Memory B cell (primary cell): ENCODE data around the gene ZNF784.

Source experiments
- ATAC-seq: fragments of 150-1000 bp; cut with Tn5 transposase; 2 replicates; pipeline ENCODE4 v1.10.0; 2021; ENCODE audit warnings: low read depth, mild to moderate bottlenecking, moderate library complexity
- DNase-seq, 2 donors: peaks; one replicate each; pipeline ENCODE4 v3.0.0; 2022; ENCODE audit warnings: low spot score in 2 of 2
- H3K27ac Mint-ChIP-seq: one replicate; pipeline ENCODE4 v1.8.0; 2022; ENCODE audit warnings: mild to moderate bottlenecking, moderate library complexity, mixed read lengths
- H3K27me3 Mint-ChIP-seq: one replicate; pipeline ENCODE4 v1.8.0; 2022; ENCODE audit warnings: mixed read lengths
- H3K36me3 Mint-ChIP-seq: one replicate; pipeline ENCODE4 v1.8.0; 2022; ENCODE audit warnings: mild to moderate bottlenecking, mixed read lengths
- H3K4me1 Mint-ChIP-seq: one replicate; pipeline ENCODE4 v1.8.0; 2022; ENCODE audit warnings: mixed read lengths
- H3K4me3 Mint-ChIP-seq: one replicate; pipeline ENCODE4 v1.8.0; 2022; ENCODE audit warnings: mild to moderate bottlenecking, moderate library complexity, mixed read lengths
- H3K9me3 Mint-ChIP-seq: one replicate; pipeline ENCODE4 v1.8.0; 2022; ENCODE audit warnings: mixed read lengths

The ZNF784 gene

GRCh38 chr19:55632463-55632834 lies 8.1 kb upstream of the ZNF784 start:
- H3K4me3 Mint-ChIP-seq = no peak overlapping the region
- H3K36me3 Mint-ChIP-seq = peaks cover 19% of the 10 kb centered on the region
- H3K4me1 Mint-ChIP-seq = peaks cover 33% of the 10 kb centered on the region
- peak overlapping the region; percentile 12 for H3K27ac Mint-ChIP-seq
- DNase-seq (peak; percentile 92 to 93), ATAC-seq (peak; percentile 48)
- H3K9me3 Mint-ChIP-seq = no peaks in the 10 kb centered on the region
- no peaks in the 10 kb centered on the region for H3K27me3 Mint-ChIP-seq

DNA sequence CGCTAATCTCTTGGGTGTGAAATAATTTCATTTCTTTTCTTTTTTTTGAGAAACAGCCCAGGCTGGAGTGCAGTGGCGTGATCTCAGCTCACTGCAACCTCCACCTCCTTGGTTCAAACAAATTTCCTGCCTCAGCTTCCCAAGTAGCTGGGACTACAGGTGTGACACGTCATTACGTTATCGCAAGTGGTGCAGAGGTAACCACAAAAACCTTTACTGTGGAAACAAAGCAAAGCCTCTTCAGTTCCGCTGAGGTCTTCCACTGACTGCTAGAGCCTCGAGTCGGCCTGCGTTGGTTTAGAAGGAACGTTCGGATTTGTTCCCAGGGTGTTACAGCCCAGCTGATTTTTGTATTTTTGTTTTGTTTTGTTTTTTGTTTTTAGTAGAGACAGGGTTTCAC lies 2.0 kb upstream of the ZNF784 start:
- ATAC-seq (no peak), DNase-seq (no peak)
- H3K4me3 Mint-ChIP-seq = no peak overlapping the region
- peaks cover 15% of the 10 kb centered on the region for H3K4me1 Mint-ChIP-seq
- H3K9me3 Mint-ChIP-seq = peaks cover 2% of the 10 kb centered on the region
- H3K36me3 Mint-ChIP-seq = no peaks in the 10 kb centered on the region
- no peaks in the 10 kb centered on the region for H3K27me3 Mint-ChIP-seq
- no peak overlapping the region for H3K27ac Mint-ChIP-seq

- ATAC-seq (no peak), DNase-seq (no peak)
- peaks cover 2% of the 10 kb centered on the region for H3K9me3 Mint-ChIP-seq
- H3K36me3 Mint-ChIP-seq = no peaks in the 10 kb centered on the region
- peak overlapping the region; percentile 98 for H3K27ac Mint-ChIP-seq
- H3K4me1 Mint-ChIP-seq = peaks cover 14% of the 10 kb centered on the region
- H3K4me3 Mint-ChIP-seq = peak overlapping the region; percentile 99
- H3K27me3 Mint-ChIP-seq = no peaks in the 10 kb centered on the region
These were observed 599 bp upstream of the ZNF784 start for GRCh38 chr19:55625004-55625326.

- peak overlapping the region; percentile 98 for H3K27ac Mint-ChIP-seq
- DNase-seq = no peak
- H3K4me3 Mint-ChIP-seq = no peak overlapping the region
- H3K36me3 Mint-ChIP-seq = no peaks in the 10 kb centered on the region
- no peaks in the 10 kb centered on the region for H3K27me3 Mint-ChIP-seq
- no peak for ATAC-seq
- H3K9me3 Mint-ChIP-seq = peaks cover 2% of the 10 kb centered on the region
- peaks cover 15% of the 10 kb centered on the region for H3K4me1 Mint-ChIP-seq
These were observed 805 bp downstream of the ZNF784 start for GRCh38 chr19:55623561-55623960.

DNA sequence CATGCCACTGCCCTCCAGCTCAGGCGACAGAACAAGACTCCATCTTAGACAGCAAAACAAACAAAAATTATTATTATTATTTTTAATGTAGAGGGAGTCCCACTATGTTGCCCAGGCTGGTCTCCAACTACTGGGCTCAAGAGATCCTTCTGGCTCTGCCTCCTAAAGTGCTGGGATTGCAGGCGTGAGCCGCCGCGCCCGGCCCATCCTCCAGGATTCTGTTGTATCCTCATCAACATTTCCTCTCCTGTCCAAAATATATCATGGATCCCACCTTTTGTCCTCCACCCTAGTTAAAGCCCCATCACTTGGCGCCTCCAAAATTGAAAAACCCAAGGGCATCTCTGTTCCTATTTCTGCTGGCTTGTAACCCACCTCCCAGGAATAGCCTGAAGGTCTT lies 1.2 kb downstream of the ZNF784 start:
- Mint-ChIP-seq H3K27ac (no peak overlapping the region), H3K4me3 (no peak overlapping the region), H3K36me3 (no peaks in the 10 kb centered on the region), H3K27me3 (no peaks in the 10 kb centered on the region), H3K9me3 (peaks cover 2% of the 10 kb centered on the region), H3K4me1 (peaks cover 17% of the 10 kb centered on the region)
- ATAC-seq = no peak
- no peak for DNase-seq

DNA sequence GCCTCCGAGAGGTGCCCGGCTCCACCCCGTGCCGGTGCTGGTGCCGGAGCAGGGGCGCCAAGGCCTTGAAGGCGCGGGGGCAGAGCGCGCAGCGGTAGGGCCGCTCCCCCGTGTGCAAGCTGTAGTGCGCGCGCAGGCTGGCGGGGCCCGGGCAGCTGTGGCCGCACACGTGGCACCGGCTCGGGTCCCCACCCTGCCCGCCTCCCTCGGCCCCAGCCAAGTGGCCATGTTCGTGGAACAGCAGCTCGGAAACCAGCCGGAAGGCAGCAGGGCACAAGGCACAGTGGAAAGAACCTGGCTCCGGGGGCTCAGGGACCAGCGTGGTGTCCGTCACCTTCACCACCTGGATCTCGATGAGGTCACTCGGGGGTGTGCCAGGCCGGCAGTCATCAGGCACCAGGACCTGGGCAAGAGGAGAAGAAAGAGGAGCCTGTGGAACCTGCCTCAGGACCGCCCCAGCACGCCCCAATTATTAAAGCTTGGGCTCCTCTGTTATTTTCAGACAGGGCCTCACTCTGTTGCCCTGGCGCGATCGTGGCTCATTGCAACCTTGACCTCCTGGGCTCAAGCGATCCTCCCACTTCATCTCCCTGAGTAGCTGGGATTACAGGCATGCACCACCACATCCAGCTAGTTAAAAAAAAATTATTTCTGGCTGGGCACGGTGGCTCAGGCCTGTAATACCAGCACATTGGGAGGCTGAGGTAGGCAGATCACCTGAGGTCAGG lies 2.0 kb downstream of the ZNF784 start:
- Mint-ChIP-seq H3K4me1 (peaks cover 17% of the 10 kb centered on the region), H3K9me3 (peaks cover 2% of the 10 kb centered on the region), H3K36me3 (peaks cover 1% of the 10 kb centered on the region), H3K27ac (no peak overlapping the region), H3K4me3 (no peak overlapping the region), H3K27me3 (no peaks in the 10 kb centered on the region)
- no peak for ATAC-seq
- DNase-seq = no peak

GRCh38 chr19:55621673-55622231 lies 2.6 kb downstream of the ZNF784 start:
- Mint-ChIP-seq H3K27me3 (no peaks in the 10 kb centered on the region), H3K27ac (no peak overlapping the region), H3K4me1 (peaks cover 17% of the 10 kb centered on the region), H3K4me3 (no peak overlapping the region), H3K9me3 (peaks cover 2% of the 10 kb centered on the region), H3K36me3 (peaks cover 5% of the 10 kb centered on the region)
- no peak for DNase-seq
- no peak for ATAC-seq

DNA sequence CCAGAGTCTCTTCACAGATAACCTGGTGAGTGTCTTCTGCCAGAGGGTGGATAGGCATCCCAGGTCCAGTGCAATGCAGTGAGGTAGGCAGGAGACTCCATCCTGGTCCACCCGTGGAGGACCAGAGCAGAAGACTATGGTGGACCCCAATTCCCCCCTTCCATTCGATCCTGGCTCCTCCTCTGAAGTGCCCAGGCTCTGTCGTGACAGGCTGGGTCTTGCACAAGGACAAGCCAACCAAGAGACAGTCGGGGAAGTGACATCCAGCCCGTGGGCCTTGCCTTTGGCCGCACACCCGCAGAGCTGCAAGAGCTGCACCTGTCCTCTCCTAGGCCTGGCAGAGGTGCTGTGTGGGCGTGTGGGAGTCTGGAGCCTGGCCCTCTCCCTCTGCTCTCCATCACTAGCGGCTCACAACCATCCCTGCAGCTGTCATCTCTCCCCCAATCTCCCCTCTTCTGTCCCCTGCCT lies 3.1 kb downstream of the ZNF784 start:
- DNase-seq (no peak), ATAC-seq (no peak)
- peaks cover 2% of the 10 kb centered on the region for H3K9me3 Mint-ChIP-seq
- no peak overlapping the region for H3K27ac Mint-ChIP-seq
- peaks cover 17% of the 10 kb centered on the region for H3K4me1 Mint-ChIP-seq
- H3K36me3 Mint-ChIP-seq = peaks cover 7% of the 10 kb centered on the region
- H3K4me3 Mint-ChIP-seq = no peak overlapping the region
- H3K27me3 Mint-ChIP-seq = no peaks in the 10 kb centered on the region

DNA sequence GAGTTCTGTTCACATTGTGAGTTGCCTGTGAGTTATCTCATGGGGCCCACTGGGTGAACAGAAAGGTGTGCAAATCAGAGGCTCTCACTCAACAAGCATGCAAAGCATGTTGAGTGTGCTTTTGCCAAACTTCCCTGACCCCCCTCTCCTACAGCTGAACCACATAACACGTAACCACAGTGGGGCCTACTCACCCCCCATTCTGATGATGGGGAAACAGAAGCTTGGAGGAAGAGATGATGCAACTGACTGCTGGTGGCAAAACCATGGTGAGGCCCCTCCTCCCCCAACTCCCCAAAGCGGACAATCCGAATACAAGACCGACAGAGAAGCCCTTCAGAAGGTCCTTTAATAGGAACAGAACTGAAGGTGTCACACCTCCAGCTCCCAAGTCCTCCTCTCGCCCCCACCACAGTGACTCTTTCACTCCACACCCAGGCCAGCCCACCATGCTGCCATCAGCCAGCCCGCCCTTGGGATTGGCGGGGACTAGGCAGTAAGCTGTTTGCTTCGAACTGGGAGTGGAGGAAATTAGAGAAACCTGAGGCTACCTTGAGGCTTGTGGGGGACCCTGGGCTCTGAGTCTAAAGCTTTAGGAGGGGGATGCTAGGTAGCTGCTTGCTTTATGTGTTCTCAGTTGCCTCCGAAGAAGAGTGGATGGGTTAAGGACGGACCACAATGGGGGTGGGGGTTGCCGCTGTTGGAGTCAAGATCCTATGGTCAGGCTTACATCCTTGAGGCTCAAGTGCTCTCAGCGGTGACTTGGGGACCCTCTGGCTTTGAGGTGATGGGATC lies 3.8 kb downstream of the ZNF784 start:
- peaks cover 2% of the 10 kb centered on the region for H3K9me3 Mint-ChIP-seq
- no peak overlapping the region for H3K4me3 Mint-ChIP-seq
- H3K4me1 Mint-ChIP-seq = peaks cover 17% of the 10 kb centered on the region
- no peak for ATAC-seq
- peak overlapping the region; percentile 14 for H3K27ac Mint-ChIP-seq
- peaks cover 7% of the 10 kb centered on the region for H3K36me3 Mint-ChIP-seq
- H3K27me3 Mint-ChIP-seq = no peaks in the 10 kb centered on the region
- no peak for DNase-seq

DNA sequence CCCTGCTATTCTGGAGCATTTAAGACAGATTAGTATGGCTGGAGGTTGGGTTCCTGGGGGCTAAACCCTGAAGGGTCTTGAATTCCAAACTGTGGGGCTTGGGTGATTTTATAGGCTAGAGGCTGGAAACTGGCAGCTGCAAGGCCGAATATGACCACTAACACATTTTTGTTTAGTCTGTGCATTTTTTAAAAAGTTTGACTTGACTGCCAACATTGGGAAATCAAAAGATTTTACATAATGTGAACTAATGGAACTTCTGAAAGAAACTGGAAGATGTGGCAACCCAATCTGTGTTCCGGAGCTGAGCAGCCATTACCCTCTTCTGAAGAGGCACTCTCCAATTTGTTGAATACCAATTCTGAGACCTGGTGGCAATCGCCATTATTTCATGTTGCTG lies 5.1 kb downstream of the ZNF784 start:
- peaks cover 7% of the 10 kb centered on the region for H3K36me3 Mint-ChIP-seq
- peaks cover 2% of the 10 kb centered on the region for H3K9me3 Mint-ChIP-seq
- ATAC-seq = no peak
- DNase-seq = no peak
- H3K27me3 Mint-ChIP-seq = no peaks in the 10 kb centered on the region
- no peak overlapping the region for H3K27ac Mint-ChIP-seq
- peaks cover 9% of the 10 kb centered on the region for H3K4me1 Mint-ChIP-seq
- H3K4me3 Mint-ChIP-seq = no peak overlapping the region

GRCh38 chr19:55618426-55618825 lies 5.9 kb downstream of the ZNF784 start:
- H3K36me3 Mint-ChIP-seq = peaks cover 7% of the 10 kb centered on the region
- no peaks in the 10 kb centered on the region for H3K27me3 Mint-ChIP-seq
- peaks cover 2% of the 10 kb centered on the region for H3K4me1 Mint-ChIP-seq
- no peaks in the 10 kb centered on the region for H3K9me3 Mint-ChIP-seq
- H3K4me3 Mint-ChIP-seq = no peak overlapping the region
- H3K27ac Mint-ChIP-seq = no peak overlapping the region
- ATAC-seq (no peak), DNase-seq (no peak)

GRCh38 chr19:55617426-55617825 lies 6.9 kb downstream of the ZNF784 start:
- H3K9me3 Mint-ChIP-seq = no peaks in the 10 kb centered on the region
- H3K36me3 Mint-ChIP-seq = peaks cover 8% of the 10 kb centered on the region
- no peak for DNase-seq
- no peak for ATAC-seq
- H3K4me1 Mint-ChIP-seq = peaks cover 7% of the 10 kb centered on the region
- H3K27ac Mint-ChIP-seq = no peak overlapping the region
- H3K4me3 Mint-ChIP-seq = no peak overlapping the region
- H3K27me3 Mint-ChIP-seq = no peaks in the 10 kb centered on the region

GRCh38 chr19:55616395-55616875 lies 7.9 kb downstream of the ZNF784 start:
- Mint-ChIP-seq H3K36me3 (peaks cover 8% of the 10 kb centered on the region), H3K27ac (no peak overlapping the region), H3K4me1 (peaks cover 16% of the 10 kb centered on the region), H3K9me3 (no peaks in the 10 kb centered on the region), H3K4me3 (no peak overlapping the region), H3K27me3 (no peaks in the 10 kb centered on the region)
- no peak for DNase-seq
- ATAC-seq = no peak

DNA sequence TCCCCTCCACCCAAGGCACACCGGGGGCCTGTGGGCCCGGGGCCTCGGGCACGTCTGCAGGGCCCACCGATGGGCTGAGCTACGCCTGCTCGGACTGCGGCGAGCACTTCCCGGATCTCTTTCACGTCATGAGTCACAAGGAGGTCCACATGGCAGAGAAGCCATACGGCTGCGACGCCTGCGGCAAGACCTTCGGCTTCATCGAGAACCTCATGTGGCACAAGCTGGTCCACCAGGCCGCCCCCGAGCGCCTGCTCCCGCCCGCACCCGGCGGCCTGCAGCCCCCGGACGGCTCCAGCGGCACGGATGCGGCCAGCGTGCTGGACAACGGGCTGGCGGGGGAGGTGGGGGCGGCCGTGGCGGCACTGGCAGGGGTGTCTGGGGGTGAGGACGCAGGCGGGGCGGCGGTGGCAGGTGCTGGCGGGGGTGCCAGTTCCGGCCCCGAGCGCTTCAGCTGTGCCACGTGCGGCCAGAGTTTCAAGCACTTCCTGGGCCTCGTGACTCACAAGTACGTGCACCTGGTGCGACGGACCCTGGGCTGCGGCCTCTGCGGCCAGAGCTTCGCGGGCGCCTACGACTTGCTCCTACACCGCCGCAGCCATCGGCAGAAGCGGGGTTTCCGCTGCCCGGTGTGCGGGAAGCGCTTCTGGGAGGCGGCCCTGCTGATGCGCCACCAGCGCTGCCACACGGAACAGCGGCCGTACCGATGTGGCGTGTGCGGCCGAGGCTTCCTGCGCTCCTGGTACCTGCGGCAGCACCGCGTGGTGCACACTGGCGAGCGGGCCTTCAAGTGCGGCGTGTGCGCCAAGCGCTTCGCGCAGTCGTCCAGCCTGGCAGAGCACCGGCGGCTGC lies 8.6 kb downstream of the ZNF784 start:
- Mint-ChIP-seq H3K4me3 (no peak overlapping the region), H3K36me3 (peaks cover 8% of the 10 kb centered on the region), H3K27ac (no peak overlapping the region), H3K27me3 (no peaks in the 10 kb centered on the region), H3K9me3 (no peaks in the 10 kb centered on the region), H3K4me1 (peaks cover 22% of the 10 kb centered on the region)
- ATAC-seq (no peak), DNase-seq (no peak)
